ENCODE results near the gene TAF4.

- TF ChIP-seq POLR2A (IDR thresholded peaks at IDR 0.05) (no peak), CTCF (IDR thresholded peaks at IDR 0.05) (no peak)
These were observed 21.5 kb upstream of the TAF4 start for GRCh38 chr20:62087227-62087626.

Data from testis (tissue), 2 donors.